Activated CD4-positive, alpha-beta T cell treated with anti-CD3 and anti-CD28 coated beads for 48 hours (primary cell): ENCODE measurements around the gene DUSP22.
"Not testable (repeated sequence)": the region's sequence is repeated elsewhere in the genome, so short reads cannot be mapped to it uniquely, and the experiment has no call there.

Source experiments
- DNase-seq: peaks from one replicate; pipeline ENCODE4 v3.0.0-alpha.2; 2020

DUSP22 gene

DNA sequence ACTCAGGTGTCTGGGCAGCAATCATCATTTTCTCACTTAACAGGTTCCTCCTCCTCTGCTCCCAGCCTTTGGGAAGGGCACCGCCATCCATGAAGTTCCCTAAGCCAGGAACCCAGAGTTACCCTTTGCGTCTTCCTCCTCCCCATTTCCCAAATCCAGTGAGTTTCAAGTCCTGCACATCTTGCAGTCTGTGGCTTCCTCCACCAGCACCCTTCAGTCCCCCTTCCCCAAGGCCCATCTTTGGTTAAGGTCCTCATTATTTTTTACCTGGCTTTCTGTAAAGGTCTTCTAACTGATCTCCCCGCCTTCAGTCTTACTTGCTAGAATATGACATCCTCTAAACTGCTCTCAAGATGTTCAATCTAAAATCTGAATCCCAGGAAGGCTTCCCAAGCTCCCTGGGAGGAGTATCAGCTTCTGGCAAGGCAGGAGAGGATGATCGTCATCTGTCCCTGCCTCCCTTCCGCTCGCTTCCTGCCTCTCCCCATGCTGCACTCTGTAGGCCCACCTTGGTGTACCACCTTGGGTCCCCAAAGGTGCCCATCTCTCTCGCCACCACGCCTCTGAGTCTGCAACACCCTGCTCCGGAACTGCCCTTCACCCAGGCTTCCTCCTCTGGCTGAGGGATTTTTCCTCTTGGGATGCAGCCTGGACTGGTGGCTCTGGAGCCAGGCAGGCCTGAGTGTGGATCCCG is 11.4 kb upstream of the DUSP22 start:
- no peak for DNase-seq

- no peak for DNase-seq
Measured at GRCh38 chr6:281469-282103, 10.7 kb upstream of the DUSP22 start.

- DNase-seq, result no peak
Measured at GRCh38 chr6:282177-282866, 10.0 kb upstream of the DUSP22 start.

GRCh38 chr6:282867-283416 is 9.3 kb upstream of the DUSP22 start:
- DNase-seq, result no peak

- DNase-seq, result no peak
Measured at GRCh38 chr6:284486-284885, 7.8 kb upstream of the DUSP22 start.

DNA sequence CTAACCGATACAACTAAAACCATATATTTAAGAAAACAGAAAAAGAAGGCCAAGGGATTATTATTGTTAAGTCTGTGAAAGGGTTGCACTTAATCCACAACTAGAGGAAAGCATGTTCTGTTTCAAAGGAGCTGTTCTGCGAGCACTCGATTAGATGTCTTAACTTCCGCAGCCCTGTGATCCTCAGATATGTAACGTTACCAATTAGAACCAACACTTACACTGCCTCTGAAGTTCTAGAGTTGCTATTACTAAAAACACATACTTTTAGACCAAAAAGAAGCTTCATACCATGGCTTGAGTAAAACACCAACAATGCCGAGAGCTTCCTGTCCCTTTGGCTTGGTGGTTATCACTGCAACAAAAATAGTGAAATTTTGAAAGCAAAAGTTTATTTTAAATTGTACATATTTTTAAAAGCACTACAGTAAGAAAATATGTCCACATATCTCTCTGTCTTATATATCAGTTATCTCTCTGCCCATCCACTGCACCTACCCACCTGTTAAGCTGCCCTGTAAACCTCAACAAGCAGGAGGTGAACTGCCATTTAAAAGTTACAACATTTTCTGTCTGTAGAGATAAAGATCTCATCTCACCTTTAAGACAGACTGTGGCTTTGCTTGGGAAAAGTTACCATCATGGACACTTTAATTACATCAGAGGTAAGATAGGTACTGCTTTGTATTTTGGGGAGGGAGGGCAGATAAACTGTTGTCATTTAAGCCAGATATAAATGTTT is 7.1 kb upstream of the DUSP22 start:
- no peak for DNase-seq

DNA sequence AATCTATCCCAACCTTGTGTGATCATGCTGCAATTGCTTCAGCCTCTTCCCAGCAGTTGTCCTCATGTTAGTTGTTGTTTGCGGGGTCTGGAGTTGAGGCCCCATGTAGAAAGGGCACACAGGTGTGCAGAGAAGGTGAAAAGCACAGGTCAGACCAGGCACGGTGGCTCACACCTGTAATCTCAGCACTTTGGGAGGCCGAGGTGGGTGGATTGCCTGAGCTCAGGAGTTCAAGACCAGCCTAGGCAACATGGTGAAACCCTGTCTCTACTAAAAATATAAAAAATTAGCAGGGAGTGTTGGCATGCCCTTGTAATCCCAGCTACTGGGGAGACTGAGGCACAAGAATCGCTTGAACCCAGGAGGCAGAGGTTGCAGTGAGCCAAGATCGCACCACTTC is 6.4 kb upstream of the DUSP22 start:
- DNase-seq, result not testable (repeated sequence)

GRCh38 chr6:286681-287488 is 5.4 kb upstream of the DUSP22 start:
- DNase-seq, result no peak

- no peak for DNase-seq
Measured at GRCh38 chr6:287489-287860, 4.8 kb upstream of the DUSP22 start.

GRCh38 chr6:288866-289265 is 3.4 kb upstream of the DUSP22 start:
- DNase-seq, result no peak

DNA sequence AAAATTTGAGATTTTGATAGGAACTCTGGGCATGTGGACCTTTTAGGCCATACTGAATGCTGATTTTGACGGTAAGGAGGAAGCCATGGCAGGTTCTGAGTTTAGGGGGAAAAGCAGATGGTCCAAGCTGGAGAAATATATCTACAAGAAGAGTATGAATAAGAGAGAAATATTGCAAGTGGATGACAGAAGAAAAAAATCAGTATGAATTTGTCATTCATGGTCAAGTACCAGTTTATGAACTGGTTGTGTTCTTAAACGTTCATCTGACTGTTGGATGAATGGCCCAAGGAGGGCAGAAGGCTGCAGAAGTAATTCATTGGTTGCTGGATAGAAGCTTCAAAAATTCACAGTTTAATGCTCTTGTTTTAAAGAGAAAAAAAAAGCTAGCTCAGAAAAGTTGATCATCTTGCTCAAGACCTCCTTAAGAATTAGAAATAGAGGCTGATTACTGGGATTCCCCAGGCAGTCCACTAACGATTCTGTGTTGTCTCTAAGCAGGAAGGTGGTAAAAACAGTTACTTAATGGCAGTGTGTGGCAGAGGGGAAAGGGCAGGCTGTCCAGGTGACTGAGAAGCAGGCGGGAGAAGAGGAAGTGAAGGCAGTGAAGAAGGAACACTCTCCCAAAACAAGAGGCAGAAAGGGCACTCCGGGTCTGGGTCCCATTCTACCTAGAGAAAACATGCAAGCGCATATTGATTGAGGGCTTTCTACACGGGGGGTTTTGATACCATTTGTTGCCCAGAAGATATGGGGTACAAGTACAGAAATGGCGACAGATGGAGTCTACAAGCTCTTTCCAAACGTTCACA is 2.0 kb upstream of the DUSP22 start:
- no peak for DNase-seq

GRCh38 chr6:291204-291696 is 1.0 kb upstream of the DUSP22 start:
- DNase-seq, result peak; percentile 17

GRCh38 chr6:292506-293192 is 362 bp downstream of the DUSP22 start:
- DNase-seq, result peak; percentile 80

- DNase-seq, result peak; percentile 57
Measured at GRCh38 chr6:293193-294174, 1.2 kb downstream of the DUSP22 start.

DNA sequence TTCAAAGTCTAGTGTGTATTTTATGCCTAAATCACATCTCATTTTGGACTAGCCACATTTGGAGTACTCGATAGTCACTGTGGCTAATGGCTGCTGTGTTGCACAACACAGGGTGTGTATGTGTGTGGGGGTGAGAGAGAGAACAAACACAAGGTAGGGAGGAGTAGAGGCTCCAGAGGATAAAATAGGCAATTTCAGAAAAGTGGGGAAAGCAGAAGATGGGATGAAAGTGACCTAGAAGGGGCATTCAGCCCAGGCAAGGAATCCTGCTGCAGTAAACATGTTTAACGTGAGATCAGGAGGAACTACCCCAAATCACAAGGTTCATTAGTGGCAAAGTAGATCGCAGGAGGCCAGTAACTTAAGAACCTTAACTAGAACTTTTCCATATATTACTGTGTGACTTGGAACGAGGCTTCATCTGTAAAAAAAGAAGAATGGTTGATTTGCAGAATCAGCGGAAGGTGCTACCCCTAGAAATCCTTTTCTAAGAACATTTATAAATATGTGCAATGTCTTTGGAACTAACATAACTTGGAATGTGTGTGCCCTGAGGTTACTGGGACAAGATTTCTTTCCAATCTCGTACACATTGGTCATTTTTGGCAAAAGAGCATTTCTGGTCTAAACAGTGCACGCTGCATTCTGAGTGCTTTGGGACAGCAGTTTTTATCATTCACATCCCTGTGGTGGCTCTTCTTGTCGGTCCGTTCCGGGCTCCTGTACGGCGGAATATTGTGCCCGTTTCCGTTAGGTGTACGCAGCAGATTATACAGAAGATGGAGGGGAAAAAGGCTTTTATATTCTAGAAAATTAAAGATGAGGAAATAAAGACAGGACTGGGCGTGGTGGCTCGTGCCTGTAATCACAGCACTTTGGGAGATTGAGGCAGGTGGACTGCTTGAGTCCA is 2.6 kb downstream of the DUSP22 start:
- no peak for DNase-seq

DNA sequence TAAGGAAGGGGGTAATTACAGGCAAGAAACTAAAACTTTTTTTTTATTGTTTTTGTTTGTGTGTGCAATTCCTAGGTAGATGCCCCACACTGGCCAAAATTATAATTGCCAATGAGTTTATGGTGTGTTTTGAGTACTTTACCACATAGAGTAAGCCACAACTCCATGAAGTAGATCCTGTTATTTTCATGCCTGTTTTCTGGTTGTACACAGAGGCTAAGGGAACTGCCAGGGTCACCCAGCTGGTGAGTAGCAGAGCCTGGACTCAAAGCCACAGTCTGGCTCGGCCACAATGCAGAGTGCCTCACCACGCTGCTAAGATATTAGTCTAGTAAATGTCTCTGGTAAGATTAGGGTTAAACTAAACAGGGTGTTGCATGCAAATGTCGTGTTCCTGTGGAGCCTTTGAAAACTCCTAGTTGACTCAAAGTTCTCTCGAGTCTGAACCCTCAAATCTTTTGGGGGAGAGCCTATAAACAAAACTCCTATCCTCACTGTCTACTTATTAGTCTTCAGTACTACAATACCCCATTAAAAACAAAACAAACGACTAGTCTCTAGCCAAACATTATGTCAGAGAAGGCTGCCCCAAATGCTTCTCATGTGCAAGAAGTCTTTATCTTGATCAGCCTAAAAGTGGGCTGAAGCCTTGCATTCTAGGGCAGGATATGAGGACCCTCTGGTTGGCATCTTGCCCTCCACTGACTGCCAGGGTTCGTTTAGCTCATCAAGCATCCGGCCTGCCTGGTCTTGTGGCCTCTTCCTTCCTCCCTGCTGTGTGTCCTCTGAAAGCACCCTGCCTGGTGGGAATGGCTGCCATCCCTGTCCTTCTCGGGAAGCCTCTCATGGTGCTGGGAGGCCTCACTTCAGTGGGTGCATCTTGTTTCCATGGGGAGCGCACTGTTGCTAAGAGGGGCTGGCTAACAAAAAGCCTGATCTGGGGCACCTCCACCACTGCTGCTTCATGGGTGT is 4.2 kb downstream of the DUSP22 start:
- no peak for DNase-seq
